Measurements from ENCODE around the gene NTN1.

Gene NTN1

GRCh38 chr17:9054126-9054975 lies 33.0 kb downstream of the NTN1 start:
- no peak for TF ChIP-seq CTCF (IDR thresholded peaks at IDR 0.05; ENCODE audit: borderline replicate concordance, control extremely low read depth, extremely low read depth, insufficient read depth, missing control alignments)
- no peak for DNase-seq (ENCODE audit: low spot score)
- in situ Hi-C loops (cut with MboI; ENCODE audit: low sequenced_read_pairs, unreplicated experiment) = no loop called here

GRCh38 chr17:9055281-9055680 lies 34.0 kb downstream of the NTN1 start:
- in situ Hi-C loops (cut with MboI; ENCODE audit: low sequenced_read_pairs, unreplicated experiment) = no loop called here
- TF ChIP-seq CTCF (IDR thresholded peaks at IDR 0.05; ENCODE audit: borderline replicate concordance, control extremely low read depth, extremely low read depth, insufficient read depth, missing control alignments) = no peak

GRCh38 chr17:9056566-9056965 lies 35.3 kb downstream of the NTN1 start:
- DNase-seq (ENCODE audit: low spot score) = no peak
- in situ Hi-C loops (cut with MboI; ENCODE audit: low sequenced_read_pairs, unreplicated experiment) = no loop called here
- no peak for TF ChIP-seq CTCF (IDR thresholded peaks at IDR 0.05; ENCODE audit: borderline replicate concordance, control extremely low read depth, extremely low read depth, insufficient read depth, missing control alignments)

More at GRCh38 chr17:9055281-9055680, 34.0 kb downstream of the NTN1 start:
- DNase-seq (ENCODE audit: low spot score) = no peak

GRCh38 chr17:9057310-9057709 lies 36.0 kb downstream of the NTN1 start:
- no peak for TF ChIP-seq CTCF (IDR thresholded peaks at IDR 0.05; ENCODE audit: borderline replicate concordance, control extremely low read depth, extremely low read depth, insufficient read depth, missing control alignments)
- DNase-seq (ENCODE audit: low spot score) = no peak
- in situ Hi-C loops (cut with MboI; ENCODE audit: low sequenced_read_pairs, unreplicated experiment) = no loop called here

GRCh38 chr17:9062399-9062902 lies 41.1 kb downstream of the NTN1 start:
- no peak for TF ChIP-seq CTCF (IDR thresholded peaks at IDR 0.05; ENCODE audit: borderline replicate concordance, control extremely low read depth, extremely low read depth, insufficient read depth, missing control alignments)
- DNase-seq (ENCODE audit: low spot score) = no peak
- in situ Hi-C loops (cut with MboI; ENCODE audit: low sequenced_read_pairs, unreplicated experiment) = no loop called here

GRCh38 chr17:9064311-9064834 lies 43.1 kb downstream of the NTN1 start:
- in situ Hi-C loops (cut with MboI; ENCODE audit: low sequenced_read_pairs, unreplicated experiment) = no loop called here

More at GRCh38 chr17:9064311-9064834, 43.1 kb downstream of the NTN1 start:
- TF ChIP-seq CTCF (IDR thresholded peaks at IDR 0.05; ENCODE audit: borderline replicate concordance, control extremely low read depth, extremely low read depth, insufficient read depth, missing control alignments) = no peak
- no peak for DNase-seq (ENCODE audit: low spot score)
